Measurements from ENCODE around the gene PCDHGB6.
"Not testable (repeated sequence)": the region's sequence is repeated elsewhere in the genome, so short reads cannot be mapped to it uniquely, and the experiment has no call there.

Gene PCDHGB6

GRCh38 chr5:141407790-141408505, at the start of gene PCDHGB6:
Gene PCDHGB6 (plus strand): TSS chr5:141408021. CDS start chr5:141408203, 182 bp downstream.
- DNase-seq: not testable (repeated sequence)

DNA sequence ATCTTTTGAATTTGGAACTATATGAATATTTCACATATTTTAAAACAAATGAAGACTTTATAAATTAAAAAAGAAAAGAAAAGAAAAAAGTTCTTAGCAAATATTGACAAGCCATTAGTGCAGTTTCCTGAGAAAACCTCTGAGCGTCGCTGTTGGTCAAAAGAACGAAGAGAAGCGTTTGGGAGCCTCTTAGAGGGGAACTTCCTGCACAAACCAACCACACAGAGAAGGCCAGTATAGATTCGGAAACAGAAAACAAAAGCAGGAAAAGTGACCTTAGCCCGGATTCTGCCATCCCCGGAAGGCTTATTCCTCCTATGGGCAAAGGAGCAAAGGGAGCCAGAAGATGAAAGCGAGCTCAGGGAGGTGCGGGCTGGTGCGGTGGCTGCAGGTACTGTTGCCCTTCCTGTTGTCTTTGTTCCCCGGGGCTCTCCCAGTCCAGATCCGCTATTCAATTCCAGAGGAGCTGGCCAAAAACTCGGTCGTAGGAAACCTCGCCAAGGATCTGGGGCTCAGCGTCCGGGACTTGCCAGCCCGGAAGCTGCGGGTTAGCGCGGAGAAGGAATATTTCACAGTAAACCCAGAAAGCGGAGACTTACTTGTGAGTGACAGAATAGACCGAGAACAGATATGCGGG, 47.9 kb upstream of the PCDHGB6 start, which contains the start of gene PCDHGB2:
Gene PCDHGB2, plus strand, starts transcription at position 205 of the 637 bp plus-strand sequence. Its CDS starts 142 bp downstream, at position 347.
- DNase-seq: no peak

DNA sequence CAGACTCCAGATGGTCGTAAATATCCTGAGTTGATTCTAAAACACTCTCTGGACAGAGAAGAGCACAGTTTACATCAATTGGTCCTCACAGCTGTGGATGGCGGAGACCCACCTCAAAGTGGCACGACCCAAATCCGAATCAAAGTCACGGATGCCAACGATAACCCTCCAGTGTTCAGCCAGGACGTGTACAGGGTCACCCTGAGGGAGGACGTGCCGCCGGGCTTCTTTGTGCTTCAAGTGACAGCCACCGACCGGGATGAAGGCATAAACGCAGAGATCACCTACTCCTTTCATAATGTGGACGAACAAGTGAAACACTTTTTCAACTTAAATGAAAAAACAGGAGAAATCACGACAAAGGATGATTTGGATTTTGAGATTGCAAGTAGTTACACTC, 47.1 kb upstream of the PCDHGB6 start:
- DNase-seq: no peak

DNA sequence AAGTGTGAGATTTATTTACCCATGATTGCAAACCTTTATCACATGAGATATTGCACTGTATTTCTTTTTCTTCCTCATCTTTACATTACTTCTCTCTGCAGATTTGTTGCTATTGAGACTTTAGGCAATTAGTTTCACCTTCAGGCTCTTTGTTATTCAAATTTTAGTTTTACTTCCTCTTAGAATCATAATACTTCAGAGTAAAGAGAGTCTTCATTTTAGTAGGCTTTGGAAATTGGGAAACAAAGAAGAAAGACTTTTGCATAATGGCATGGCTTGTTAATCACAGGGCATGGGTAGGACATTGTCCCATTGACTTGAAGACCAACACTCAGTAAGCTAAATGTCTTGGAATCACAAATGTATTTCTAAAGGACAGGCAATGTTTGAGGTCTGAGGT, 45.1 kb upstream of the PCDHGB6 start:
- DNase-seq: no peak

GRCh38 chr5:141363952-141364660, 43.7 kb upstream of the PCDHGB6 start, which contains the start of gene PCDHGA5:
Gene PCDHGA5 (plus strand): TSS chr5:141364162. CDS start chr5:141364331, 169 bp downstream.
- no peak for DNase-seq

DNA sequence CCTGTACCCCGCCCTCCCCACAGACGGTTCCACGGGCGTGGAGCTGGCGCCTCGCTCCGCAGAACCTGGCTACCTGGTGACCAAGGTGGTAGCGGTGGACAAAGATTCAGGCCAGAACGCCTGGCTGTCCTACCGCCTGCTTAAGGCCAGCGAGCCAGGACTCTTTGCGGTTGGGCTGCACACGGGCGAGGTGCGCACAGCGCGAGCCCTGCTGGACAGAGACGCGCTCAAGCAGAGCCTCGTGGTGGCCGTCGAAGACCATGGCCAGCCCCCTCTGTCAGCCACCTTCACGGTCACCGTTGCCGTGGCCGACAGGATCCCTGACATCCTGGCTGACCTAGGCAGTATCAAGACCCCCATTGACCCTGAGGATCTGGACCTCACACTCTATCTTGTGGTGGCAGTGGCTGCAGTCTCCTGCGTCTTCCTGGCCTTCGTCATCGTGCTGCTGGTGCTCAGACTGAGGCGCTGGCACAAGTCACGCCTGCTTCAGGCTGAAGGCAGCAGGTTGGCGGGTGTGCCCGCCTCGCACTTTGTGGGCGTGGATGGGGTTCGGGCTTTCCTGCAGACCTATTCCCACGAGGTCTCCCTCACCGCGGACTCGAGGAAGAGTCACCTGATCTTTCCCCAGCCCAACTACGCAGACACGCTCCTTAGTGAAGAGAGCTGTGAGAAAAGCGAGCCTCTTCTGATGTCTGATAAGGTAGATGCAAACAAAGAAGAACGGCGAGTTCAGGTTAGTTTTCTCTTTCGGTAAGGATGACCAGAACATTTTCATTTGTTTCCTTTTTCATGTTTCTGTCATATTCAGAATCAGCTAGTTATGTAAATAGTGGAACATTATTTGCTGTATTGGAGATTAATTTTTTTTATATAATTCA, 41.6 kb upstream of the PCDHGB6 start:
- DNase-seq: no peak

DNA sequence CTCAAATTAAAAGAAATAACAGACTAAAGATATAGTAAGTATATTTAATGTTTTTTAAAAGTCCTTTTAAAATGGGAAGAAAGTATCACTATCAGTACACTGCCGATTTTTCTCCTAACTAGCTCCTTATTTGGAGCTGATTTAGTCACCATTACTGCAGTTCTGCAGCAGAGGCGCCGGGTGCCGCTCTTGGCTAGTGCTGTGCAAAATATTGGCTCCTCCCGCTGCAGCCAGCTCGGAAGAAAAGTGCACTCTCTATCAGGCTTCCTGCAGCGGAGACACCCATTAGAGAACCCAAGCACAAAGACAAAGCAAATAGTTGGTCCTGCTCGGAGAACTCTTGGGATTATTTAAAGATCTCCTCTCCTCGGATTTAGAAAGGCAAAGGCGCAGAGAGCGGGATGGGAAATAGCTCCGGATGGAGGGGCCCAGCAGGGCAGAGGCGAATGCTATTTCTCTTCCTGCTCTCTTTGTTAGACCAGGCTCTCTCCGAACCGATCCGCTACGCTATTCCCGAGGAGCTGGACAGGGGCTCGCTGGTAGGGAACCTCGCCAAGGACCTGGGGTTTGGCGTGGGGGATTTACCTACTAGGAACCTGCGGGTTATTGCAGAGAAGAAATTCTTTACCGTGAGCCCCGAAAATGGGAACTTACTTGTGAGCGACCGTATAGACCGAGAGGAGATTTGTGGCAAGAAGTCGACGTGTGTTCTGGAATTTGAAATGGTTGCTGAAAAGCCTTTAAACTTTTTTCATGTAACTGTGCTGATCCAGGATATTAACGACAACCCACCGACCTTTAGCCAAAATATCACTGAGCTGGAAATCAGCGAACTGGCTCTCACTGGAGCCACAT, 37.6 kb upstream of the PCDHGB6 start, which contains the start of gene PCDHGB3:
Gene PCDHGB3, plus strand, starts transcription at position 249 of the 855 bp plus-strand sequence. Its CDS starts 153 bp downstream, at position 402.
- no peak for DNase-seq

DNA sequence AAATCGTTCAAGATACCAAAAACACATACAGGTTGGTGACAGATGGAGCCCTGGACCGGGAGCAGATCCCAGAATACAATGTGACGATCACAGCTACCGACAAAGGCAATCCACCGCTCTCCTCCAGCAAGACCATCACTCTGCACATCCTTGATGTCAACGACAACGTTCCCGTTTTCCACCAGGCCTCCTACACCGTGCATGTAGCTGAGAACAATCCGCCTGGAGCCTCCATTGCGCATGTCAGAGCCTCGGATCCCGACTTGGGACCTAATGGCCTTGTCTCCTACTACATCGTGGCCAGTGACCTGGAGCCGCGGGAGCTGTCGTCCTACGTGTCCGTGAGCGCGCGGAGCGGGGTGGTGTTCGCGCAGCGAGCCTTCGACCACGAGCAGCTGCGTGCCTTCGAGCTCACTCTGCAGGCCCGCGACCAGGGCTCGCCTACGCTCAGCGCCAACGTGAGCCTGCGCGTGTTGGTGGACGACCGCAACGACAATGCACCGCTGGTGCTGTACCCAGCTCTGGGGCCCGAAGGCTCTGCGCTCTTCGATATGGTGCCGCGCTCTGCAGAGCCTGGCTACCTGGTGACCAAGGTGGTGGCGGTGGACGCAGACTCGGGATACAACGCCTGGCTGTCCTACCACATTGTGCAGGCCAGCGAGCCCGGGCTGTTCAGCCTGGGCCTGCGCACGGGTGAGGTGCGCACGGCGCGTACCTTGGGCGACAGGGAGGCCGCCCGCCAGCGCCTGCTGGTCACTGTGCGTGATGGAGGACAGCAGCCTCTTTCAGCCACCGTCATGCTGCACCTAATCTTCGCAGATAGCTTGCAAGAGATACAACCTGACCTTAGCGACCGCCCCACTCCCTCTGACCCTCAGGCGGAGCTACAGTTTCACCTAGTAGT, 36.0 kb upstream of the PCDHGB6 start:
- DNase-seq: no peak

- no peak for DNase-seq
Observed at GRCh38 chr5:141373673-141374317, 34.0 kb upstream of the PCDHGB6 start, which contains the start of gene PCDHGA6. Gene PCDHGA6 (plus strand): TSS chr5:141373891. CDS start chr5:141374084, 193 bp downstream.

GRCh38 chr5:141374627-141375026, 33.2 kb upstream of the PCDHGB6 start:
- DNase-seq: no peak

DNA sequence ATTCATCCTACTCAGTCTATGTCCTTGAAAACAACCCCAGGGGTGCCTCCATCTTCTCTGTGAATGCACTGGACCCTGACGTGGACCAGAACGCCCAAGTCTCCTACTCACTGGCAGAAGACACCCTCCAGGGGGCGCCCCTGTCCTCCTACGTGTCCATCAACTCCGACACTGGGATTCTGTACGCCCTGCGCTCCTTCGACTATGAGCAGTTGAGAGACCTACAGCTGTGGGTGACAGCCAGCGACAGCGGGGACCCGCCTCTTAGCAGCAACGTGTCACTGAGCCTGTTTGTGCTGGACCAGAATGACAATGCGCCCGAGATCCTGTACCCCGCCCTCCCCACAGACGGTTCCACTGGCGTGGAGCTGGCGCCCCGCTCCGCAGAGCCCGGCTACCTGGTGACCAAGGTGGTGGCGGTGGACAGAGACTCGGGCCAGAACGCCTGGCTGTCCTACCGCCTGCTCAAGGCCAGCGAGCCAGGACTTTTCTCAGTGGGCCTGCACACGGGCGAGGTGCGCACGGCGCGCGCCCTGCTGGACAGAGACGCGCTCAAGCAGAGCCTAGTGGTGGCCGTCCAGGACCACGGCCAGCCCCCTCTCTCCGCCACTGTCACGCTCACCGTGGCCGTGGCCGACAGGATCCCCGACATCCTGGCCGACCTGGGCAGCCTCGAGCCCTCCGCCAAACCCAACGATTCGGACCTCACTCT, 32.2 kb upstream of the PCDHGB6 start:
- DNase-seq: not testable (repeated sequence)

GRCh38 chr5:141382469-141383294, 25.1 kb upstream of the PCDHGB6 start, which contains the start of gene PCDHGA7:
Gene PCDHGA7 (plus strand): TSS chr5:141382742. CDS start chr5:141382900, 158 bp downstream.
- DNase-seq: no peak

DNA sequence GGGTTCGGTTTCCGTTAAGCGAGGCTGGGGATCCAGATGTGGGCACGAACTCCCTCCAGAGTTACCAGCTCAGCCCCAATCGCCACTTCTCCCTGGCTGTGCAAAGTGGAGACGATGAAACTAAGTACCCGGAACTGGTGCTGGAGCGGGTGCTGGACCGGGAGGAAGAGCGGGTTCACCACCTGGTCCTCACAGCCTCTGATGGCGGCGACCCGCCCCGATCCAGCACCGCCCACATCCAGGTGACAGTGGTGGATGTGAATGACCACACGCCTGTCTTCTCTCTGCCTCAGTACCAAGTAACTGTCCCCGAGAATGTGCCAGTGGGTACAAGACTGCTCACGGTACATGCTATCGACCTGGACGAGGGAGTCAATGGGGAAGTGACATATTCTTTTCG, 24.5 kb upstream of the PCDHGB6 start:
- DNase-seq: no peak

DNA sequence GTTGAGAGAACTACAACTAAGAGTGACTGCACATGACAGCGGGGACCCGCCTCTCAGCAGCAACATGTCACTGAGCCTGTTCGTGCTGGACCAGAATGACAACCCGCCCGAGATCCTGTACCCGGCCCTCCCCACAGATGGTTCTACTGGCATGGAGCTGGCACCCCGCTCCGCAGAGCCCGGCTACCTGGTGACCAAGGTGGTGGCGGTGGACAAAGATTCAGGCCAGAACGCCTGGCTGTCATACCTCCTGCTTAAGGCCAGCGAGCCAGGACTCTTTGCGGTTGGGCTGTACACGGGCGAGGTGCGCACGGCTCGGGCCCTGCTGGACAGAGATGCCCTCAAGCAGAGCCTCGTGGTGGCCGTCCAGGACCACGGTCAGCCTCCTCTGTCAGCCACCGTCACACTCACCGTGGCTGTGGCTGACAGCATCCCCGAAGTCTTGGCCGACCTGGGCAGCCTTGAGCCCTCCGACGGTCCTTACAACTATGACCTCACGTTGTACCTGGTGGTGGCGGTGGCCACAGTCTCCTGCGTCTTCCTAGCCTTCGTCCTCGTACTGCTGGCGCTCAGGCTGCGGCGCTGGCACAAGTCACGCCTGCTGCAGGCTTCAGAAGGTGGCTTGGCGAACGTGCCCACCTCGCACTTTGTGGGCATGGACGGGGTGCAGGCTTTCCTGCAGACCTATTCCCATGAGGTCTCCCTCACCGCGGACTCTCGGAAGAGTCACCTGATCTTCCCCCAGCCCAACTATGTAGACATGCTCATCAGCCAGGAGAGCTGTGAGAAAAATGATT, 23.2 kb upstream of the PCDHGB6 start:
- DNase-seq: no peak

GRCh38 chr5:141387557-141388311, 20.1 kb upstream of the PCDHGB6 start, which contains the start of gene PCDHGB4:
Gene PCDHGB4 (plus strand): TSS chr5:141387698. CDS start chr5:141387885, 187 bp downstream.
- not testable (repeated sequence) for DNase-seq

DNA sequence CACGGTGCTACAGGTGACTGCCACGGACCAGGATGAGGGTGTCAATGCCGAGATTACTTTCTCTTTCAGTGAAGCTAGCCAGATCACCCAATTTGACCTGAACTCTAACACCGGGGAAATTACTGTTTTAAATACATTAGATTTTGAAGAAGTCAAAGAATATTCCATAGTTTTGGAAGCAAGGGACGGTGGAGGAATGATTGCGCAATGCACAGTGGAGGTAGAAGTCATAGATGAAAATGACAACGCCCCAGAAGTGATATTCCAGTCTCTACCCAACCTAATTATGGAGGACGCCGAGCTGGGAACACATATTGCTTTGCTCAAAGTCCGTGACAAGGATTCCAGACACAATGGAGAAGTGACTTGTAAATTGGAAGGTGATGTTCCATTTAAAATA, 19.2 kb upstream of the PCDHGB6 start:
- DNase-seq: no peak

Data from kidney glomerular epithelial cell (primary cell).